B cell (primary cell): ENCODE measurements around the gene CCHCR1. TPM values are rescaled to one million over a fixed set of nuclear protein-coding genes. Genes with fewer than 3 reads are reported as not detected.

Experiments used
- ATAC-seq: fragments of 200-7000 bp; cut with Tn5 transposase; one replicate; pipeline ENCODE4 v1.10.0; 2021; ENCODE audit warnings: low read depth, mild to moderate bottlenecking, moderate number of reproducible peaks, moderate library complexity
- CTCF ChIA-PET: fragments of 350-600 bp; sonication (Branson Sonifier 250); formaldehyde crosslinking; loops from one replicate; lab custom pipeline; 2021; ENCODE audit warnings: antibody characterized with exemption, inconsistent platforms; lab: Charles Lee
- POLR2A ChIA-PET: fragments of 350-600 bp; sonication (Branson Sonifier 250); formaldehyde crosslinking; loops from one replicate; lab custom pipeline; 2021; ENCODE audit warnings: antibody characterized with exemption; lab: Charles Lee
- DNase-seq: peaks from one replicate; pipeline ENCODE4 v3.0.0; 2013
- H2AFZ ChIP-seq: 2 replicates; pipeline ENCODE4 v1.6.1; 2012; ENCODE audit warnings: mild to moderate bottlenecking, low read depth, low read length; ENCODE audit not compliant: insufficient read depth, poor library complexity, severe bottlenecking
- H3K27ac ChIP-seq, 2 donors: 1 replicate in 1 of 2; 2 replicates in 1 of 2; pipeline ENCODE4 v1.5.1; 2012 to 2013; ENCODE audit warnings: low read length in 2 of 2, mild to moderate bottlenecking in 2 of 2, moderate library complexity in 1 of 2
- H3K27me3 ChIP-seq, 4 experiments: fragments of 200-600 bp in 1 of 4; sonication (generic) in 1 of 4; replicated peaks in 1 of 4; 1 replicate in 2 of 4; 2 replicates in 2 of 4; pipeline versions ENCODE4 v1.6.1 to v1.7.0; 2013 to 2016; ENCODE audit warnings: low read length in 3 of 4, mild to moderate bottlenecking in 2 of 4, mixed read lengths in 1 of 4, moderate library complexity in 1 of 4; ENCODE audit not compliant: insufficient read depth in 4 of 4, control insufficient read depth in 3 of 4; ENCODE audit errors: control extremely low read depth in 1 of 4
- H3K36me3 ChIP-seq, 2 experiments: replicated peaks in 1 of 2; 1 replicate in 1 of 2; 2 replicates in 1 of 2; pipeline versions ENCODE4 v1.6.1 to v1.7.1; 2013; ENCODE audit warnings: low read length in 1 of 2; ENCODE audit not compliant: insufficient read depth in 2 of 2, control insufficient read depth in 1 of 2; ENCODE audit errors: control extremely low read depth in 1 of 2, extremely low read depth in 1 of 2
- H3K4me1 ChIP-seq, 2 donors: fragments of 200-600 bp in 1 of 2; sonication (generic) in 1 of 2; 1 replicate in 1 of 2; 2 replicates in 1 of 2; pipeline versions ENCODE4 v1.5.1 to v1.6.1; 2013 to 2017; ENCODE audit warnings: low read length in 2 of 2; ENCODE audit not compliant: control insufficient read depth in 2 of 2, insufficient read depth in 2 of 2
- H3K4me2 ChIP-seq: replicated peaks from 2 replicates; pipeline ENCODE3; 2012; ENCODE audit warnings: mild to moderate bottlenecking, low read depth, low read length; ENCODE audit not compliant: poor library complexity, severe bottlenecking
- H3K4me3 ChIP-seq, 5 experiments: fragments of 200-600 bp in 1 of 5; sonication (generic) in 1 of 5; 1 replicate in 3 of 5; 2 replicates in 2 of 5; pipeline versions ENCODE4 v1.5.1 to v1.7.0; 2011 to 2016; ENCODE audit warnings: low read length in 4 of 5, mild to moderate bottlenecking in 4 of 5, low read depth in 2 of 5, control low read depth in 1 of 5, moderate library complexity in 1 of 5; ENCODE audit not compliant: insufficient read depth in 1 of 5; ENCODE audit errors: control extremely low read depth in 1 of 5, extremely low read depth in 1 of 5
- H3K79me2 ChIP-seq: fragments of 200-600 bp; sonication (generic); one replicate; pipeline ENCODE4 v1.6.0; 2016; ENCODE audit warnings: low read length; ENCODE audit not compliant: control insufficient read depth, insufficient read depth
- H3K9ac ChIP-seq: fragments of 200-600 bp; sonication (generic); 2 replicates; pipeline ENCODE4 v1.6.1; 2017; ENCODE audit warnings: mild to moderate bottlenecking, low read length, moderate library complexity
- H3K9me3 ChIP-seq, 3 donors: one replicate each; pipeline versions ENCODE4 v1.6.1 to v1.7.1; 2013; ENCODE audit warnings: low read length in 2 of 3; ENCODE audit not compliant: control insufficient read depth in 2 of 3, insufficient read depth in 1 of 3; ENCODE audit errors: control extremely low read depth in 1 of 3
- H4K20me1 ChIP-seq: 2 replicates; pipeline ENCODE4 v1.6.0; 2012; ENCODE audit warnings: mild to moderate bottlenecking, low read length; ENCODE audit not compliant: insufficient read depth, control insufficient read depth, poor library complexity, severe bottlenecking
- H3K27ac Mint-ChIP-seq: one replicate; pipeline ENCODE4 v1.8.0; 2021; ENCODE audit warnings: mixed read lengths
- H3K27me3 Mint-ChIP-seq: one replicate; pipeline ENCODE4 v1.8.0; 2021; ENCODE audit warnings: mixed read lengths
- H3K4me1 Mint-ChIP-seq: one replicate; pipeline ENCODE4 v1.8.0; 2021; ENCODE audit warnings: mixed read lengths
- H3K4me3 Mint-ChIP-seq: one replicate; pipeline ENCODE4 v1.8.0; 2021; ENCODE audit warnings: mixed read lengths
- H3K9me3 Mint-ChIP-seq: one replicate; pipeline ENCODE4 v1.8.0; 2022; ENCODE audit warnings: mixed read lengths; ENCODE audit not compliant: insufficient read depth
- EZH2 ChIP-seq: IDR thresholded peaks from 2 replicates; pipeline ENCODE4 v1.6.1; 2012; ENCODE audit warnings: borderline replicate concordance, low read depth, mild to moderate bottlenecking, moderate library complexity, low read length; ENCODE audit not compliant: insufficient read depth, poor library complexity, severe bottlenecking
- WGBS: methylation state at CpG from one replicate; pipeline ENCODE4 v1.1.5; 2013; ENCODE audit warnings: missing lambda C conversion rate; ENCODE audit not compliant: insufficient coverage; 5-methylcytosine and 5-hydroxymethylcytosine counted together
- intact Hi-C: fragments of 100-400 bp; cut with micrococcal nuclease; formaldehyde crosslinking; loops from one replicate; pipeline ENCODE4 v1.10.0; 2022
- polyA plus RNA-seq: library from polyadenylated mRNA; depleted of rRNA; stranded (reverse); fragments of >200 nt; gene quantifications from 2 replicates; pipeline ENCODE4 v1.2.3, GENCODE V29; 2012
- total RNA-seq, 2 donors: library from RNA; stranded (reverse); fragments of 120-200 nt in 1 of 2; gene quantifications; 1 replicate in 1 of 2; 2 replicates in 1 of 2; pipeline versions ENCODE4 v1.2.3 to v1.2.4, GENCODE V29; 2013 to 2022
- TF ChIP-seq, protein P1 (sequence below): fragments of 200-600 bp; IDR thresholded peaks from one replicate; pipeline ENCODE4 v1.8.0; 2022; ENCODE audit warnings: antibody characterized with exemption, mild to moderate bottlenecking

The CCHCR1 gene
- total and polyA plus RNA-seq, 2 donors (not counting 1 experiment from before 2014, with no cell fraction given): 17.0 to 34.7 TPM

DNA sequence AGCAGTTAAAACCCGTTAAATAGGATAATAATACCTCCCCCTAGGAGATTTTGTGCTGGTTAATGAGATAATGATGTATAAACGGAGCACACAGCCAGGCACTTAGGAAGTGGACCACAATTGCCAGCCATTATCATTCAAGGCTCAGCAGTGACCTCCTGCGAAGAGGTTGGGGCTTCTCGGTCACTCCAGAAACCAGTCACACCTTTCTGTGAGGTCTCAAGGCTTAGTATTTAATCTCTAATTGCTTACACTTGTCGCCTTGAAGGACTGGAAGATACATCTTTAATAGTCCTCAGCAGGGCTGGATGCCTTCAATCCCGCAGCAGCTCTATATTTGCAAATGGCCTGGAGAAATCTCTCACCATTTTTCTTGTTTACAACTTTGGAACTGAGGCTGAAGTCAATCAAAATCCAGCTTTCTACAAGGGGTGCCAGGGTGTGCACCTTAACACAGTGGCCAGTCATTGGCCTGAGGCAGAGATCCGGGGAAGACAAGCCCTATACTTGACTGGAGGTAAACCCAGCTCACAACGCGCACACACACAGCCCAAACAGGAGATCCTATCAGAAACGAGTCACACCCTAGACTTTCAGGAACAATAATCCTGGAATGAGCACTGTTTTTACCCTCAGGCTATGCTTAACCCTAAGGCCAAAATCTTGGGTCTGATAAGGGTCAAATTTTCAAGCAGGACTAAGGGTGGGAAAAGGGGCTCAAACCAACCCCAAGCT lies 11.7 kb upstream of the CCHCR1 start:
- Mint-ChIP-seq H3K27ac (no peak overlapping the region), H3K4me1 (peaks cover 10% of the 10 kb centered on the region), H3K4me3 (no peak overlapping the region), H3K9me3 (no peaks in the 10 kb centered on the region), H3K27me3 (no peaks in the 10 kb centered on the region)
- POLR2A ChIA-PET: no interaction called here
- WGBS: 96% methylated on average over 7 of the region's 10 CpGs
- Histone ChIP-seq H2AFZ (no peak overlapping the region), H3K4me1 (peaks cover 0 to 11% of the 10 kb centered on the region in 2 donors), H3K79me2 (no peaks in the 10 kb centered on the region), H4K20me1 (no peaks in the 10 kb centered on the region), H3K36me3 (no peaks in the 10 kb centered on the region), H3K27ac (no peak overlapping the region), H3K4me3 (no peak overlapping the region), H3K4me2 (no peak overlapping the region), H3K27me3 (no peaks in the 10 kb centered on the region), H3K9ac (no peak overlapping the region), H3K9me3 (no peaks in the 10 kb centered on the region)
- DNase-seq (no peak), ATAC-seq (no peak)
- TF ChIP-seq EZH2: no peak
- TF ChIP-seq, protein P1, sequence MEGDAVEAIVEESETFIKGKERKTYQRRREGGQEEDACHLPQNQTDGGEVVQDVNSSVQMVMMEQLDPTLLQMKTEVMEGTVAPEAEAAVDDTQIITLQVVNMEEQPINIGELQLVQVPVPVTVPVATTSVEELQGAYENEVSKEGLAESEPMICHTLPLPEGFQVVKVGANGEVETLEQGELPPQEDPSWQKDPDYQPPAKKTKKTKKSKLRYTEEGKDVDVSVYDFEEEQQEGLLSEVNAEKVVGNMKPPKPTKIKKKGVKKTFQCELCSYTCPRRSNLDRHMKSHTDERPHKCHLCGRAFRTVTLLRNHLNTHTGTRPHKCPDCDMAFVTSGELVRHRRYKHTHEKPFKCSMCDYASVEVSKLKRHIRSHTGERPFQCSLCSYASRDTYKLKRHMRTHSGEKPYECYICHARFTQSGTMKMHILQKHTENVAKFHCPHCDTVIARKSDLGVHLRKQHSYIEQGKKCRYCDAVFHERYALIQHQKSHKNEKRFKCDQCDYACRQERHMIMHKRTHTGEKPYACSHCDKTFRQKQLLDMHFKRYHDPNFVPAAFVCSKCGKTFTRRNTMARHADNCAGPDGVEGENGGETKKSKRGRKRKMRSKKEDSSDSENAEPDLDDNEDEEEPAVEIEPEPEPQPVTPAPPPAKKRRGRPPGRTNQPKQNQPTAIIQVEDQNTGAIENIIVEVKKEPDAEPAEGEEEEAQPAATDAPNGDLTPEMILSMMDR: no peak
- intact Hi-C loops: no loop called here
- CTCF ChIA-PET: interaction anchor here (1.0 to 1.5 kb wide), 3 partner anchors 23 to 275 kb away, joined by 3 read pairs; no protein-coding TSS in a partner anchor

DNA sequence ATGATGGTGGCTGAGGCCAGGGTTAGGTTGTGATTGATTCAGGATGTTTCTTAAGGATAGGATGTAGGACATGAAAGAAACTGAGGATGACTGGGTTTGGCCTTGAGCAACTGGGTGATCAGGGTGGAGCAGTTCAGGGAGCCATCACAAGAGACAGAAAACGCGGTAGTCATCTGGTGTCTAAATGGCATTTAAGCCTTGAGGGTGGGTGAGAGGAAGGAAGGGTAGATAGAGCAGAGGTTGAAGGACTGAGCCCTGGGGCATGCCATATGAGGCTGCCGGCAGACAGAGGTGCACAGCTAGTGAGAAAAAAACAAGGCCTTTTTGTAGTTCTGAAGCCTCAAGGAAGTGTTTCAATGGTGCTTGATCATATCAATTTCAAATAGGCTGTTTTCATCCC lies 11.0 kb upstream of the CCHCR1 start:
- H2AFZ ChIP-seq: no peak overlapping the region
- H3K27me3 Mint-ChIP-seq: no peaks in the 10 kb centered on the region
- H3K27me3 ChIP-seq: no peaks in the 10 kb centered on the region
- TF ChIP-seq EZH2: no peak
- TF ChIP-seq, protein P1: no peak
- no peak overlapping the region for H3K4me3 Mint-ChIP-seq
- peaks cover 0 to 11% of the 10 kb centered on the region in 2 donors for H3K4me1 ChIP-seq
- WGBS: 100% methylated on average over 3 of the region's 3 CpGs
- no peak overlapping the region for H3K27ac Mint-ChIP-seq
- POLR2A ChIA-PET: no interaction called here
- H3K4me2 ChIP-seq: no peak overlapping the region
- no peaks in the 10 kb centered on the region for H3K36me3 ChIP-seq
- no peaks in the 10 kb centered on the region for H3K9me3 Mint-ChIP-seq
- H3K9me3 ChIP-seq: no peaks in the 10 kb centered on the region
- intact Hi-C loops: no loop called here
- H3K27ac ChIP-seq: no peak overlapping the region
- H4K20me1 ChIP-seq: no peaks in the 10 kb centered on the region
- CTCF ChIA-PET: interaction anchor here (0.6 to 0.7 kb wide), 2 partner anchors 21 to 37 kb away, joined by 3 to 4 read pairs; no protein-coding TSS in a partner anchor
- H3K4me1 Mint-ChIP-seq: peaks cover 13% of the 10 kb centered on the region
- no peak for DNase-seq
- H3K4me3 ChIP-seq: no peak overlapping the region
- ATAC-seq: no peak
- no peaks in the 10 kb centered on the region for H3K79me2 ChIP-seq
- H3K9ac ChIP-seq: no peak overlapping the region
